Stimulated activated CD8-positive, alpha-beta memory T cell treated with anti-CD3 and anti-CD28 coated beads, Interleukin-15, amount 100 ng/mL, for 1 hour (primary cell): ENCODE measurements around the gene RASSF4.
A peak's percentile ranks its signal among the peaks of the same experiment; 100 is the strongest.

Experiments
- DNase-seq: peaks from one replicate; pipeline ENCODE4 v3.0.0-alpha.2; 2020; ENCODE audit warnings: low read depth

RASSF4 gene

DNA sequence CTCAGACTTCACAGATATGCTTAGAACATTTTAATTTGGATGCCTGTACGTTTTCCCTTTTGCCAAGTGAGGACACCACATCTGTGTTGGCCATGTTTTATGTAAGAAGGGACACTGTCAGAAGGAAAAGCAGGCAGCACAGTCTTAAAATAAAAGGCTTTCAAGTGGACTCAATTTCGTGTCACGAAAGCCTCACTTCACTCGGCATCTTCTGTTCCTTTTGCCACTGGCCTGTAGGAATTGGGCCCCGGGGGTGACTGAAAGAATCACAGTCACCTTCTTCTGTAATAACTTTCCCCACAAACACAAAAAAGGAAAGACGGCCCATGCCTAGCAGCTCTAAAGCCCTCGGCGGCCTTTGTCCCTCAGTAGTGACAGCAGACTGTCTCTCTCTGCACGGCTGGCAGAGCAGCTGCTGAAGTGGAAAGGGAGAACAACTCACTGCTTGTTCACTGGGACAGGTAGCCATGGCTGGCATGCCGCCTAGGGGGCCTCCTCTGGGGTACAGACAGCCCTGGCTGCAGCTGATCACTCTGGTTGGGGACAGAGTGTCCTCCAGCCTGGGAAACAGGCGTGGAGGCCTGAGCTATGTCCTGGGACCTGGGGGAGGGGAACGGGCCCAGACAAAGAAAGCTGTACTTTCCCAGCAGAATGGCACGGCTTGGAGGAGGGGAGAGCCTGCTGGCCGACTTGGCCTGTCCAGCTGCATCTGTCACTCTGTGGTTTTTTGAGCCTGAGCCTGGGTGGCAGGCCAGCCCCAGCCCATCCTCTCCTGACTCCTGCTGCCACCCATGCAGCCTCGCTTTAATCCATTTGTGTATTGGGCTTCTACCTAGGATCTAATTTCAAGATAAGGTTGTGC is 4.4 kb downstream of the RASSF4 start:
- DNase-seq: no peak

DNA sequence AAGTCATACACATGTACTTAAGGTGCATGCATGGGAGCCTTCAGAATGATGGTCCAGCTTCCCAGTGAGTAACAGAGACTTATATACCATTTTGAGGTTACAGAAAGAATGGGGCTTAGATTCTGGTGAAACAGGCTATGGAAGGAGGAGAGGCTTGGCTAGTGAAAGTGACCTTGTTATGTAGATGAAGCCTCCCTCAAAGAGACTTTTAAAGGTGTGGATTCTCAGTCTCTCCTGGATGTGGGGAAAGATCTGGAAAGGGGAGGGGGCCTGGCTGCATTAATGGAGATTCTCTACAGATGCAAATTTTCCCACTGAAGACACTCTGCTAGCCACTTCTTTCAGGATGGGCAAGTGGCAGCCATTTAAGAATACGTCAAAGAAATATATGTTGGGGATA is 5.5 kb downstream of the RASSF4 start:
- DNase-seq: no peak

DNA sequence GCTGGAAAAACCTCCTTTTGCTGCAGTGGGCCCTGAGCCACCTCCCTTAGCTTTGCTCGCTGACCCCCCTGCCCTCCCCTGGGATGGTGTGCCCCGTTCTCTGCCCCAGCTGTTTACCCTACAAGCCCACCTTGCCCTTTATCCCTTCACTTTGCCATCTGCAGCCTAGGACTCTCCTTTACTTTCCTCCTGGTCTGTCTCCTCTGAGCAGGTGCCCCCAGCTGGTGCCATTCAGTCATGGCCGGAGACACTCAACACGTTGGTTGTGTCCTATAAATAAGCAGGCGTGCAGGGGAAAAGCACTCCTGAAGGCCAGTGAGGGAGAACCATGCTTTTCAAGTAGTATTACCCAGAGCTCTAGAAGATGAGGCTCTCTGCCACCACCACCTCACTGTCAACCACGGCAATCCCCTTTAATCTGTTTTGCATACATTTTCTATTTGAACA is 6.1 kb downstream of the RASSF4 start:
- DNase-seq: no peak

DNA sequence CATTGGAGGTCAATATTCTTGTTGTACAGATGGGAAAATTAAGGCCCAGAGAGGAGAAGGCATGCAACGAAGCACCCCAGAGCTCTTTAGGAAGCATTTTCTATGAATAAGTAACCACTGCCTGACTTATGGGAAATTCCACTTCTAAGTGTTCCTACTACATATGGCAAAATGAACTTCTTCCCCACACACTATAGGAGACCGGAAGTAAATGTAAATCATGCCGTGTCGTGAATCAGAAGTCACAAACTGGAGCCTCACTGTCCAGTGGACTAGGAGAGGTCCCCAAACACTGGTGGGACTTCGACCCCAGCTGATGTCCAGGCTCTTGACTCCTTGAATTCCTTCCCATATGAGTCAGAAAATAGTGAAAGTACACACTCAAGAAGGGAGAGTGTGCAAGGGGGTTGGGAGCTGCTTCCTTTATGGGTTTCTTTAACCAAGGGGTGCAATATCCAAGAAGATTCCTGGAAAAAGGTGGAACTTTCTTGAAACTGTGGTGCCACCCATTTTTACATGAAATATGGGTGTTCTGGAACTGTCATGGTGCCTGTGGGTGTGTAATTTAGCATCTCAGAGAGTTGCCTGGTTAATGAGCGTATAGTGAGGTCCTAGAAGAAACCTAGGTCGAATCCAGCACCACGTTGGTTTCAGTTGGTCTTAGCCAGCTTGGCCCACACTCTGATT is 6.7 kb downstream of the RASSF4 start:
- no peak for DNase-seq

DNA sequence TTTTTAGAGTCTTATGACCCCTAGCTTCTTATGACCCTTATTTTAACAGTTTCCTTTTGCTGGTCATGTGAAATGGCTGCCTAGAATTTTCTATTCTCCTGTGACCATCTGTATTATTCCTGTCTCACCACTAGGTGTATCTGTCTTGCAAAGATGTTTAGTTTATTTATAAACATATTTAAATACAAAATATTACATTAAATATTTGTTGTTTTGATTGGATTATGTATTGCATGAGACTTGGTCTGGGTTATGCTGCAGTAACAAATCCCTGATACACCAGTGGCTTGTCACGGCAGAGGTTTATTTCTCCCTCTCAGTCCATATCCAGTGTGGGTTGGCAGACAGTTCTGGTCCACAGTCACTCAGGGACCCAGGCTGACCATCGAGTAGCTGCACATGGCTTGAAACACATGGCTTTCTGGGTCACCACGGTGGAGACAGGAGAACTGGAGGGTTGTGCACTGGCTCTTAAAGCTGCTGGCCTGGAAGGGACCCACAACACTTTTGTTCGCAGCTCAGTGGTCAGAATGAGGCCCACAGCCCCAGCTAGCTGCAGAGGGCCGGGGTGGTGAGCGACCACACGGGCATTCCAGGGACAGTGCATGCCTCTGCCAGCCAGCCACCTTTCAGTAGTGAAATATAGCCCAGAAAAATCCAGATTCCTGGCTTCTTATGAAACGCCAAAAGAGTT is 7.4 kb downstream of the RASSF4 start:
- no peak for DNase-seq

DNA sequence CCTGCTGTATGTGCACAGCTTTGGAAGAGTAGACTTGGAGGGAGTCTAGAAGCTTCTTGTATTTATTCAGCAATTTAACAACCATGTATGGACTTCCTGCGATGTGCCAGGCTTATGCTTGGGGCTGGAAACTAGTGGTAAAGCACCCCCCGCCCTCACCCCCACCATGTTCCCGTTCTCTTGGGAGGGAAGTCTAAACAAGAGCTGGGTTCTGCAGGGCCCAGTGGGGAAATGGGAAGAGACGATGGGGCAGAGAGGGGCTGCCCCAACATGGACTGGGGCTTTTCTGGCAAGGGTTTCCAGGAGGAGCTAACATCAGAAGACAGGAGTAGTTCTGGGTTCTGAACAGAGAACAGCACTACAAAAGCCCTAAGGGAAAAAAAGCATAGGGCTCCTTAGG is 8.0 kb downstream of the RASSF4 start:
- no peak for DNase-seq

DNA sequence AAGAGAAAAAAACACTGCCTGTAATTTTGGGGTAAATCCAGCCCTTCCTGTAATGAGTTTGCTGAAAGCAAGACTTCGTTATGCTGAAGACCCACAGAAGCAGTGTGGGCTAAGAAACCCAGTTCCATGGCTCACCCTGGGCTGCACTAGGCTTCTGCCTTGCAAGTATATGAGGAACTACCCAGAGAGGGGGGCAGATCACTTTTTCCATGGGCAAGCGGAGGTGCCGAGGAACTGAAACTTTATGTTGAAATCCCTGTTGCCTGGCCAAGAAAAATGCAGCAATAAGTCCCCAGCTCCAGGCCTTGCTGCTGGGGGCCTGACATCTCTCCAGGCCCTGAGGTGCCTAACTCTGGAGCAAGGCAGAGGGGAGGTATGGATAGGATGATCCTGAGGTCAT is 8.5 kb downstream of the RASSF4 start:
- no peak for DNase-seq

DNA sequence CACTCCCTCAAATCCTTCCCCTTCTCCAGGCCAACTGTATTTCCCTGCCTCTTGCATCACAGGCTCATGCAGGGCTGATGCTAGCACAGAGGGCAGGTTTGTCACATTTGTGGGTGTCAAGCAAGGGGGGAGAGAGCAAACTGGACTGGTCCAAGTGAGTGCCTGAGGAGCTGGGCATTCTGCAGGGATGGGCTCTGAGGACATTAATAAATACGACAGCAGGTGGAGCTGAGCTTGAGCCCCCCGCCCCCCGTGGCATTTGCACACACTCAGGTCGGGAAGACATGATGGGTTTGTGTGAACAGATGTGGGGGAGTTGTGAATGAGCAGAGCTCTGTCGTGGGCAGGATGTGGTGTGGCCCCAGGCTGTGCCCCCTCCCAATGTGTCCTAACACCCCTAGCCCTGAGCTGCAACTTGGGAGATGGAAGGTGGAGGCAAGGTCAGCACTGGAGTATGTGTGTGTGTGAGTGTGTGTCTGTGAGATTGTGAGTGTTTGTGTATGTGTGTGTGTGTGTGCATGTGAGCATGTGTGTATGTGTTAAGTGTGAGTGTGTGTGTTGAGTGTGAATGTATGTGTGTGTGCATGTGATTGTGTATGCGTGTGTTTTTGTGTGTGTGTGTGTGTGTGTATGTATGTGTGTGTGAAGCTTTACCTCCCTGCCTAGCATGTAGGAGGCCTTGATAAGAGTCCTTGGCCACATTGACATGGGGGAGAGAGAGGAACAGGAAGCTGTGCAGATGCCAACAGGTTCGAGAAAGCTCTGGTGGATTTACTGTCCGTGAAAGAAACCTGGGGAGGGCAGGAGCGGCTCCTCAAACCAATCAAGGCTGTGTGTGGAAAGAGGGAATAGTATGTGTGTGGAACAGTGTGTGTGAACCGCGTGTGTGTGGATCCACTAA is 9.1 kb downstream of the RASSF4 start:
- no peak for DNase-seq

DNA sequence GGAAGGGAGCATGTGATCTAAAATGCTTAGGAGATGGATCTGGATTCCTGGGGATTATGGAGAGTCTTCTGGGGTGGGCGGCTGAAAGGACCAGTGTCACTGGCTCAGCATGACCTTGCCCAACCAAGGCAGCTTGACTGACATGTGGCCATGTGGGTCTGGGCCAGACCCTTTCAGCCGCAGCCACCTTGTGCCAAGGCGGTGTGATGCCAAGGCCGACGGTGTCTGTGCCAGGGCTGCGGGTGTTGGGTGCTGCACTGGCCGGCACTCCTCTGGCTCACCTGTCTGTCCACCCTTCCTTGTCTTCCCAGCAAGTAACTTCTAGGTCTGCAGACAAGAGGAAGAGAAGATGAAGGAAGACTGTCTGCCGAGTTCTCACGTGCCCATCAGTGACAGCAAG is 10.3 kb downstream of the RASSF4 start:
- no peak for DNase-seq

DNA sequence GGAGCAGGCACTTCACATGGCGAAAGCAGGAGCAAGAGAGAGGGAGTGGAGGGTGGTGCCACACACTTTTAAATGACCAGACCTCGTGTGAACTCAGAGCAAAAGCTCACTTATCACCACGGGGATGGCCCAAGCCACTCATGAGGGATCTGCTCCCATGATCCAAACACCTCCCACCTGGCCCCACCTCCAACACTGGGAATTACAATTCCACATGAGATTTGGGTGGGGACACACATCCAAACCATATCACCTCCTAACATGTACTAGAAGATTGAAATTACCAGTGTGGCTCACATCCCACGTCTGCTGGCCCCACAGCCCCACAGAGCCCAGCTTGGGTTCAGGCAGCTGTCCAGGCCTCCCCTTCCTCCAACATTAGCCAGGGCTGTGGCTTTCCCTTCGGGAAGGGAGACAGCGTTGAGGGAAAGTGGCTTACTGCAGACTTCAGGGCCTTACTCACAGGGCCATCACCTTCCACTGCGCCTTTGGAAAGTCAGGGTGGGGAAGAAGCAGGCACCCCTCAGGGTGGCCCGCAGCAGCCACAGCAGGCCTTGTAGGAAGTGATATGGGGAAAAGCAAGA is 11.3 kb downstream of the RASSF4 start:
- no peak for DNase-seq

DNA sequence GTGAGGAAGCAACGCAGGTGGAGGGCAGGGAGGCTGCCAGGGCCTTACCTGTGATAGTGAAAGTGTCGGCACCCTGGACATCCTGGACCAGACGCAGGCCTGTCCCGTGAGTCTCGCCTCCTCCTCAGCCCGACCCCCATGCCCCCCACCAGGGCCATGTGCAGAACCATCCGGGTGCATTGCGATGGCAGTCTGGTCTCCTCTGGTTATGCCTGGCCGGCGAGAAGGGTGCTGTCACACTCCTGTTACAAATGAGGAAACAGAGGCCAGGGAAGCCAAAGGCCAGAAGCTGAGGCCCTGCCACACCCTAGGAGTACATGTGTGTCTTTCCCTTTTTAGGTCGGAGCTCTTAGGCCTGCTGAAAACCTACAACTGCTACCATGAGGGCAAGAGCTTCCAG is 11.8 kb downstream of the RASSF4 start:
- no peak for DNase-seq

DNA sequence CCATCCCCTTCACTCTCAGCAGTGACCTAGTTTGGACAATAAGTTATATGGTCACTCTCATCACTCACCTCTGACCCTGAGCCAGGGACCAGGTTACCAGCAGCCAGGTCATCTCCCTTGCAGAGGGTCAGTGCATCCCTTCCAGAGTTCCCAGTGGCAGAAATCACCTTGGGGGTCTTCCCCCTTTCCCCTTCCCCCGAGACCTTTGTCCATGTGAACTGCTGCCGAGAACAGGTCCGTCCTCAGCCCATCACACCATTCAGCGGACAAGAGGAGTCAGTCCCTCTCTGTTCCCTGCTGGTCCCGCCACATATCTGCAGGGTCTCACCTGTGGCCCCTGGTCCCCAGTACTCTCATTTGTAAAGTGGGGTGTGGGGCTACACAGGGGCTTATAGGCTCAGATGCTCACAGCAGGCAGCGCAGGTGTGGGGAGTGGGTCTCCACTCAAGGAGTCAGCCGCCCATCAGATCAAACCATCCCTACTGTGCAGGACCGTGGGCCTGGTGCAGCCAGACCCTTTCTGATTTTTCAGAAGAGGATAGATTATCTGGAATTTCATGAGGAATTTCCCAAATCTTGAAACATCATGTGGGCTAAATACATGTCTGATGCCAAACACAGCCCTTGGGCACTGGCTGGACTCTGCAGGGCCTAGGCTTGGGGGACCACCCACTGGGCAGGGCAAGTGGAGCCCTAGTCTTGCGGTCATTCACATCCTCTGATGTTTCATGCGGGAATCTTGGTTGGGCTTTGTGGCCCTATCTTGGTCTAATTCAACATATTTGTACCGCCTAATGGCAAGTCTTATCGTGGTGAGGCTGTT is 12.5 kb downstream of the RASSF4 start:
- no peak for DNase-seq

DNA sequence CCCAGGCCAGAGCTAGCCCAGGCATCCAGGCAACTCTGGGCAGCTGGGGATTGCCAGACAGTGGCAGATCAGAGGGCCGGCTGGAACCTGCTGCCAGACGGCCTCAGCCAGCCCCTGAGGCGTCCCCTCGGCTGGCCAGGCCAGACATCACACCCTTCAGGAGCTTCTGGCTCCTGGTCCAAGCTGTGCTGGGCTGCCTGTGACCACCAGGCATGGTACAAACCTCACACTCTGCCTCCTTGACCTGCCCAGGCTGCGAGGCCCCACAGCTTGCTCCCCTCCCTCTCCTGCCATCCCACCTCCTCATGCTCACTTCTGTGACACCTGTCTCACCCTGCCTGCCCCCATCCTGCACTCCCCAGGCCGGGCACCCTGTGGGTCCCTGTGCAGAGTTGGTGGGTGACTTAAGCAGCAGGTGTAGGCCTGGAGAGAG is 13.3 kb downstream of the RASSF4 start:
- no peak for DNase-seq

DNA sequence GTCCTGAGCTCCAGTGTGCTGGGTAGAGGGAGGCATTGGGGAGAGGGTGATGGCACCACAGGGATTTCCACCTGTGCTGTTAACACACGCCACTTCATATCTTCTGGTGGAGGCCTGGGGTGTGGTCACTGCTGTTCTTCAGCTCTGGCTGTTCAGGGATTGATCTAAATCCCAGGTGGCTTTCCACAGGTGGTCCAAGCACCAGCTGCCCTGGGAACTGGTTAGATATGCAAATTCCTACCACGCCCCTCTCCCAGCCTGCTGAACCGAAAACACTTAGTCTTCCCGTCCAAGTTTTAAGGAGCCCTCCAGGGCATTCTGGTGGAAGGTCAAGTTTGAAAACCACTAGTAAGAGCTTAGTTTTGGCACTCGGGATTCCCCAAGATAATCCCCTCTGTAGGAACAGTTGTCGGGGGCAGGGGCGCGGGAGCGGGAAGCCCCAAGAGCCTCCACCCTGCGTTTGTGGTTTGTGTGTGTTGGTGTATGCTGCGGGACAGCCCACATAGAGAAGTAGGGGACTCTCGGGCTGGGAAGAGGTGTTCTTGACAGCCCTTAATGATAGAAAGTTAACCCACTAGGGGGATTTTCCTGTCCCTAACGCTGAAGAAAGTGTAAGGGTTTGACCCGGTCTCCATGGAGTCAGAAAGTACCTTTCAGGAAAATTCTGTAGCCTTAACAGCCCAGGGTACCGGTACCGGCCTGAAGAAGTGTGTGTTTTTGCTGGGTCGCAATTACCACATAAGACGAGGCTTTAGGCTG is 13.9 kb downstream of the RASSF4 start:
- no peak for DNase-seq

DNA sequence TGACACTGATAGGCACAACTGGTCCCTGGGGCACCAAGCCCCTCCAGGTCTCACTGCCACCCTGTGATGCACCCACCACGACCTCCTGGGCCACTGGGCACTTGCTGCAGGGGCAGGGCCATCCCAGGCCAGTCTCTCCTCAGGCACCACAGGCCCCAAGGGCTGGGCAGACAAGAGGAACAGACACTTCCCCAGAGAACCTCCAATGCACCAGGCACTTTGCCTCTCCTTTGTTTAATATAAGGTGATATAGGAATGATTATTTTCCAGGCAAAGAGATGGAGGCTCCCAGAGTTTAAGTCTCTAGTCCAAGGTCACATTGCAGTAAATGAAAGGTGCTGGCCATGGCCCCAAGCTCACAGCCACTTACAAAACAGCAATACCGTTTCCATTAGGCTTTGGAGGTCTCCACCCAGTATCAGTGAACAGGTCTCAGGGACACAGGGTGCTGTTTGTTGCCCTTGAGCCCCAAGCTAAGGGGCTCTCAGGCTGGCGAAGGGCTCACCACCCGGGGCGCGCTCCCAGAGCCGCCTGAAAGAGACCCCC is 14.6 kb downstream of the RASSF4 start:
- DNase-seq: no peak

DNA sequence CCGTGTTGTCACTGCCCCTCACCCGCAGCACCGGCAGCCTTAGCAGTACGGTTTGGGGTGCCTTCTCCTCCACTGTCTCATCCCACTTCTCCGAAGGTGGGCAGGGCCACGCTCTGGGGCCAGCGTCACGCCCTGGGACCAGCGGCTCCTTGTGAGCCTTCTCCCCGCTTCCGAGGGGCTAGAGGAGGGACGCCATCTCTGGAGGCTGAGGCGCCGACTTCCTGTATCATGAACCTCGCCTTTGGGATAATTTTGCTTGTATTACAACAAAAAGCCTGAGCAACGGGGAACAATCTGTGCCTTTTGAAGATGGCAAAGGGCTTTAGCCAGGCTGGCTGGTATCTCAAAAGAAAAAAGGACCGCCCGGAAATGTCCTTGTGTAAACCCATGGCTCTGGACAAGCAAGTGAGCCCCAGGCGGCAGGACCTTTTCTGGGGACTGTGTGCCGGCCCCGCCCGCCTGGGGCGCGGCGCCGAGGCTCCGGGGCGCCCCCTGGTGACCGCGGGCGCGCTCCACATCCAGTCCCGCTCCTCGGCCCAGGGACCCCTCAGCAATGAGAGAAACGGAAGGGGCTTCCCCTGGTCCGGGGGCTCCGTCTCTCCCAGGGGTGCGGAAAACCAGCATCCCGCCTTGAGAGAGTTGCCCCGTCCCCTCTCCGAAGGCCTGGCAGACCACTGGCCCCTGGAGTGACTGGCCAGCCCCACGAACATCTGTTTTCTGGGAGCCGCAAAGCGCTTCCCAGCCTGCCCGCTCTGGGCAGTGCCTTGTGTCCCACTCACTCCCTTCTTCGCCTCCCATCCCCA is 15.2 kb downstream of the RASSF4 start:
- DNase-seq: peak; percentile 22

DNA sequence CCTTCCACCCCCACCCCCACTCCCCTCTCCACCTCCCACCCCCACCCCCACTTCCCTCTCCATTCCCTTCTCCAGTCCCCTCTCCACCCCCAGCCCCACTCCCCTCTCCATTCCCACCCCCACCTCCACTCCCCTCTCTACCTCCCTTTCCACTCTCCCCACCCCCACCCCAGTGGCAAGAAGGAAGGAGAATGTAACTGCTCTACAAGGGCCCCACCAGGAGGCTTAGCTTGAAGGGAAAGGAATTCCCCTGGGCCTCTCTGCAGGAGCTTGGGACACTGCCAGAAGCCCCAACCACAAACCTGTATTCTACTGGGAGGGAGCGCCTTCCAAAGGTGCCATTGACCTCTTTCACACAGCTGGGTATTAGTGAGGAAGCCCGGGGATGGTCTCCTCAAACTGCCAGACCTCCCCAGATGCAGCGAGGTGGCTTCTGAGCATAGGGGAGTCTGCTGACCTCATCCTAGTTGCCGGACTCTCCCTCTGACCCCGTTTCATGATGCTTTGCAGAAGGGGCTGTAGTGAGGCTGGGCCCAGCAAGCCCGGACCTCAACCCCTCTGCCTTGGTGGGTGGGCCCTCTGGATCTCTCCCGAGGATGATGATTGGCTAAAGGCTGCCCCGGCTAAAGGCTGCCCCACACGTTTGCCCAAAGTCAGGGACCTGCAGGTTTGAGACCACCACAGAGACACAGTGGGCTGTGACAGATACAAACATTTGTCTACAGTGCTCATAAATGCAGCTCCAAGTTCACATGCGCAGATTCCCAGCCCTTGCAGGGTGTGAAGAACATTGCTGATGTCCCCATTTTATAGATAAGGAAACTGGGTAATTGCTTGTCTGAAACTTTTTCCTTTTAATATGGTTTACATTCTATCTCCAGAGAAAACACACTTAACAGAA is 16.1 kb downstream of the RASSF4 start:
- no peak for DNase-seq
